K562 (cell line): ENCODE results near the gene CYP4F11. TPM values are rescaled to one million over a fixed set of nuclear protein-coding genes. Genes with fewer than 3 reads are reported as not detected.

Source experiments
- ATAC-seq: fragments of 200-7000 bp; cut with Tn5 transposase; 3 replicates; pipeline ENCODE4 v1.9.1; 2020; ENCODE audit warnings: moderate library complexity
- BruUV-seq: library from RNA; stranded (reverse); fragments of 400-500 nt; replicated peaks from 2 replicates; lab custom pipeline; 2021; lab: Mats Ljungman, UMichigan
- CTCF ChIA-PET: fragments of 300-600 bp; formaldehyde crosslinking; extraction: SDS; loops from one replicate; lab custom pipeline; 2021; ENCODE audit warnings: low intra/inter-chr PET ratio; lab: Yijun Ruan, JAX
- POLR2A ChIA-PET: fragments of 300-600, 350-650 bp; sonication (Branson Sonifier 250); formaldehyde crosslinking; extraction: SDS; loops from one replicate; lab custom pipeline; 2021; ENCODE audit warnings: antibody characterized with exemption, inconsistent platforms; lab: Yijun Ruan, JAX
- DNase-seq, 4 experiments: peaks; one replicate each; pipeline versions ENCODE4 v3.0.0 to v3.0.0-alpha.2; 2011 to 2018; ENCODE audit warnings: low spot score in 3 of 4, mixed read lengths in 3 of 4; ENCODE audit errors: extremely low read depth in 1 of 4
- FAIRE-seq: peaks from 2 replicates; lab custom pipeline; 2011; peaks lifted over from hg19 to GRCh38; lab: Jason Lieb, UNC
- H2AFZ ChIP-seq: 2 replicates; pipeline ENCODE4 v1.6.0; 2011; ENCODE audit warnings: low read depth, low read length, control low read depth, inconsistent platforms
- H3K27ac ChIP-seq: fragments of 200-600 bp; 3 replicates; pipeline ENCODE4 v1.8.0; 2011; ENCODE audit warnings: low read depth, mild to moderate bottlenecking, control low read depth, inconsistent platforms, low read length, moderate library complexity, mixed read lengths; ENCODE audit errors: extremely low read depth
- H3K27me3 ChIP-seq, 2 experiments: fragments of 300-600 bp in 1 of 2; 2 replicates in 1 of 2; 3 replicates in 1 of 2; pipeline versions ENCODE4 v1.6.0 to v1.8.0; 2011; ENCODE audit warnings: inconsistent platforms in 2 of 2, low read length in 2 of 2, mild to moderate bottlenecking in 1 of 2, mixed read lengths in 1 of 2, moderate library complexity in 1 of 2; ENCODE audit not compliant: control insufficient read depth in 2 of 2, insufficient read depth in 2 of 2
- H3K36me3 ChIP-seq: fragments of 300-600 bp; 3 replicates; pipeline ENCODE4 v1.8.0; 2011; ENCODE audit warnings: mild to moderate bottlenecking, low read length, inconsistent platforms; ENCODE audit not compliant: control insufficient read depth, insufficient read depth
- H3K4me1 ChIP-seq, 2 experiments: fragments of 200-600 bp in 1 of 2; replicated peaks in 1 of 2; 2 replicates in 1 of 2; 3 replicates in 1 of 2; pipeline versions ENCODE4 v1.5.1 to v1.8.0; 2011; ENCODE audit warnings: inconsistent platforms in 2 of 2, low read length in 2 of 2, mild to moderate bottlenecking in 1 of 2, mixed read lengths in 1 of 2, moderate library complexity in 1 of 2; ENCODE audit not compliant: control insufficient read depth in 2 of 2, insufficient read depth in 2 of 2
- H3K4me2 ChIP-seq: 2 replicates; pipeline ENCODE4 v1.6.1; 2011; ENCODE audit warnings: low read length, control low read depth, inconsistent platforms, mixed read lengths; ENCODE audit not compliant: insufficient read depth
- H3K4me3 ChIP-seq: fragments of 200-600 bp; sonication (generic), shearing (Covaris generic); 2 replicates; pipeline ENCODE4 v1.5.1; 2016; ENCODE audit warnings: control low read depth, inconsistent platforms
- H3K79me2 ChIP-seq: fragments of 200-600 bp; 3 replicates; pipeline ENCODE4 v1.8.0; 2011; ENCODE audit warnings: low read length, inconsistent platforms; ENCODE audit not compliant: control insufficient read depth, insufficient read depth
- H3K9ac ChIP-seq, 2 experiments: 2 replicates each; pipeline versions ENCODE4 v1.6.0 to v1.6.1; 2011; ENCODE audit warnings: low read depth in 2 of 2, low read length in 2 of 2, control low read depth in 1 of 2, inconsistent platforms in 1 of 2, mild to moderate bottlenecking in 1 of 2, mixed read lengths in 1 of 2; ENCODE audit not compliant: insufficient read depth in 1 of 2
- H3K9me1 ChIP-seq: one replicate; pipeline ENCODE4 v1.6.0; 2011; ENCODE audit warnings: inconsistent platforms, mild to moderate bottlenecking, low read length, moderate library complexity; ENCODE audit not compliant: control insufficient read depth, insufficient read depth
- H3K9me3 ChIP-seq: replicated peaks from 2 replicates; pipeline ENCODE4 v1.5.1; 2011; ENCODE audit warnings: low read depth, low read length, inconsistent platforms; ENCODE audit not compliant: control insufficient read depth, insufficient read depth
- H4K20me1 ChIP-seq: replicated peaks from 2 replicates; pipeline ENCODE4 v1.6.1; 2011; ENCODE audit warnings: low read length, inconsistent platforms, mixed read lengths; ENCODE audit not compliant: control insufficient read depth, insufficient read depth
- JUND ChIP-seq, 2 experiments: IDR thresholded peaks; 2 replicates in 1 of 2; 3 replicates in 1 of 2; pipeline ENCODE4 v1.6.1; 2011; ENCODE audit warnings: borderline replicate concordance in 2 of 2, low read depth in 2 of 2, low read length in 2 of 2, improper control_type of control experiment in 1 of 2, missing biosample characterization in 1 of 2, missing genetic modification characterization in 1 of 2, missing genetic modification reagents in 1 of 2
- PCBP1 ChIP-seq: fragments of 200-400 bp; formaldehyde crosslinking; IDR thresholded peaks from 2 replicates; pipeline ENCODE4 v1.6.1; 2018; ENCODE audit warnings: mild to moderate bottlenecking, low read depth, low read length; ENCODE audit not compliant: poor library complexity, severe bottlenecking
- ZKSCAN1 ChIP-seq: fragments of 150-350 bp; IDR thresholded peaks from 2 replicates; pipeline ENCODE4 v1.6.1; 2016; ENCODE audit warnings: low read depth, low read length
- WGBS: fragments of 100-300 bp; shearing (Covaris generic); methylation state at CpG from one replicate; pipeline ENCODE4 v1.1.6; 2016; ENCODE audit warnings: low coverage, mixed read lengths; ENCODE audit not compliant: insufficient coverage; ENCODE audit errors: missing lambda C conversion rate; 5-methylcytosine and 5-hydroxymethylcytosine counted together
- in situ Hi-C: fragments of 300-500 bp; cut with MboI; formaldehyde crosslinking; loops from 4 replicates; pipeline ENCODE4 v1.15.0; 2018; ENCODE audit warnings: inconsistent platforms, mixed read lengths
- intact Hi-C: fragments of 100-400 bp; cut with micrococcal nuclease; formaldehyde crosslinking; loops from 2 replicates; pipeline ENCODE4 v1.14.2; 2022
- polyA plus RNA-seq, 8 experiments: library from polyadenylated mRNA; depleted of rRNA in 4 of 8; stranded (reverse) in 5 of 8; unstranded in 3 of 8; fragments of >200 nt; fragmentation: Nextera tagmentation in 2 of 8; fragmentation: Illumina TruSeq in 1 of 8; extraction: Ambion mirVana in 2 of 8; extraction: Trizol in 1 of 8; gene quantifications; 2 replicates each; pipeline versions ENCODE4 v1.2.1 to v1.2.3, GENCODE V29; 2011 to 2014; ENCODE audit warnings: inconsistent platforms in 1 of 8, missing spikeins in 1 of 8
- total RNA-seq, 7 experiments: library from RNA; depleted of rRNA in 6 of 7; stranded (reverse); fragments of >200 nt in 6 of 7; fragmentation: Illumina TruSeq in 2 of 7; extraction: Trizol in 2 of 7; gene quantifications; 2 replicates each; pipeline versions ENCODE4 v1.2.1 to v1.2.3, GENCODE V29; 2011 to 2021; ENCODE audit warnings: low replicate concordance in 1 of 7
- TF ChIP-seq, protein P1 (sequence below): fragments of 450-650 bp; IDR thresholded peaks from 2 replicates; pipeline ENCODE4 v1.6.1; 2016; ENCODE audit warnings: low read depth, mild to moderate bottlenecking, moderate library complexity
- TF ChIP-seq, protein P2 (sequence below): fragments of 250-450 bp; sonication (Bioruptor Pico); IDR thresholded peaks from 2 replicates; pipeline ENCODE4 v1.8.0; 2021; ENCODE audit warnings: moderate library complexity, mild to moderate bottlenecking, inconsistent platforms
- TF ChIP-seq, protein P3 (sequence below): fragments of 250-450 bp; sonication (Bioruptor Pico); IDR thresholded peaks from 2 replicates; pipeline ENCODE4 v1.8.0; 2022; ENCODE audit warnings: inconsistent platforms

CYP4F11 gene
- total and polyA plus RNA-seq, 9 of the 15 experiments (the other 6 are each of a cell fraction or from before 2014, with no cell fraction given) = 0.03 TPM; not detected in 8

DNA sequence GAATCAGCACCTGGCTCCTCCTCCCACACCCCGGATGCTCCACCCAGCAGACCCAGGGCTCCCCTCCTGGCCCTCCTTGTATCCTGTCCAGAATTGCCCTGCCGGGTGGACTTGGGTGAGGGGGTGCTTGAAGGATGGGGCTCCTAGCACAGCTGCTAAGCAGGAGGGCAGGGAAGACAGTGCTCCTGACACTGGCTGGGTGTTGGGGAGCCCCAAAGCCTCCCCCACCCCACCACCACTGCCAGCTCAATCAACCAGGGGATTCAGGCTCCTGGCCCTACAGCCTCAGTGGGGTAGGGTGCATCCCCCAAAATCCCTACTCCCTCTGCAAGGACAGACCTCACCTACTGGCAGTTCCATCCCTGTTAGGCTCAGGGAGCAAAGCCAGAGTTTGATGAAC, 2.6 kb upstream of the CYP4F11 start (continued):
- no peak for TF ChIP-seq JUND (IDR thresholded peaks at IDR 0.05; ENCODE audit: borderline replicate concordance, low read depth, low read length)
- TF ChIP-seq JUND (tag; IDR thresholded peaks at IDR 0.05; ENCODE audit: borderline replicate concordance, low read depth, low read length) = no peak
- TF ChIP-seq, protein P1, sequence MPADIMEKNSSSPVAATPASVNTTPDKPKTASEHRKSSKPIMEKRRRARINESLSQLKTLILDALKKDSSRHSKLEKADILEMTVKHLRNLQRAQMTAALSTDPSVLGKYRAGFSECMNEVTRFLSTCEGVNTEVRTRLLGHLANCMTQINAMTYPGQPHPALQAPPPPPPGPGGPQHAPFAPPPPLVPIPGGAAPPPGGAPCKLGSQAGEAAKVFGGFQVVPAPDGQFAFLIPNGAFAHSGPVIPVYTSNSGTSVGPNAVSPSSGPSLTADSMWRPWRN = no peak
- TF ChIP-seq, protein P2, sequence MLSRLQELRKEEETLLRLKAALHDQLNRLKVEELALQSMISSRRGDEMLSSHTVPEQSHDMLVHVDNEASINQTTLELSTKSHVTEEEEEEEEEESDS = no peak
- TF ChIP-seq, protein P3, sequence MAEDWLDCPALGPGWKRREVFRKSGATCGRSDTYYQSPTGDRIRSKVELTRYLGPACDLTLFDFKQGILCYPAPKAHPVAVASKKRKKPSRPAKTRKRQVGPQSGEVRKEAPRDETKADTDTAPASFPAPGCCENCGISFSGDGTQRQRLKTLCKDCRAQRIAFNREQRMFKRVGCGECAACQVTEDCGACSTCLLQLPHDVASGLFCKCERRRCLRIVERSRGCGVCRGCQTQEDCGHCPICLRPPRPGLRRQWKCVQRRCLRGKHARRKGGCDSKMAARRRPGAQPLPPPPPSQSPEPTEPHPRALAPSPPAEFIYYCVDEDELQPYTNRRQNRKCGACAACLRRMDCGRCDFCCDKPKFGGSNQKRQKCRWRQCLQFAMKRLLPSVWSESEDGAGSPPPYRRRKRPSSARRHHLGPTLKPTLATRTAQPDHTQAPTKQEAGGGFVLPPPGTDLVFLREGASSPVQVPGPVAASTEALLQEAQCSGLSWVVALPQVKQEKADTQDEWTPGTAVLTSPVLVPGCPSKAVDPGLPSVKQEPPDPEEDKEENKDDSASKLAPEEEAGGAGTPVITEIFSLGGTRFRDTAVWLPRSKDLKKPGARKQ (CRISPR knock-in tag) = no peak

DNA sequence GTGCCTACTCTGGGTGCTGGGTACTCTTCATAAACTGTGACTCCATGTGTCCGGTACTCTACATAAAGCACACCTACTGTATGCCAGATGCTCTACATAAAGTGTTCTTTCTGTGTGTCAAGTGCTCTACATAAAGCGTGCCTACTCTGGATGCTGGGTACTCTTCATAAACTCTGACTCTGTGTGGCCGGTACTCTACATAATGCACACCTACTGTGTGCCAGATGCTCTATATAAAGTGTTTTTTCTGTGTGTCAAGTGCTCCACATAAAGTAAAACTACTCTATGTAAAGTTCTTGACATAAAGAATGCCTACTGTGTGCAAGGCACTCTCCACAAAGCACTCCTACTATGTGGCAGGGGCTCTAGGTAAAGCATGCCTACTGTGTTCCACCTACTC, 1.8 kb upstream of the CYP4F11 start:
- in situ Hi-C loops (no loop called here), intact Hi-C loops (no loop called here)
- Histone ChIP-seq H3K4me3 (no peak overlapping the region), H3K27me3 (peaks cover 0 to 17% of the 10 kb centered on the region in 2 experiments; a peak in 2 of 5 replicates), H3K9ac (no peak overlapping the region), H3K4me2 (no peak overlapping the region), H3K36me3 (no peaks in the 10 kb centered on the region), H3K9me1 (no peaks in the 10 kb centered on the region), H3K79me2 (no peaks in the 10 kb centered on the region), H3K4me1 (peaks cover 0 to 3% of the 10 kb centered on the region in 2 experiments; a peak in 1 of 5 replicates), H3K9me3 (no peaks in the 10 kb centered on the region)
- FAIRE-seq (no peak), ATAC-seq (no peak), DNase-seq (no peak)
- 8% methylated on average over 3 of the region's 3 CpGs for WGBS
- no TSS peak for BruUV-seq
- TF ChIP-seq PCBP1 (no peak), ZKSCAN1 (peak; percentile 81; the same call in 1 of the 2 replicates)
- TF ChIP-seq, all 486 proteins: peak for 1
- no peak overlapping the region for H3K27ac ChIP-seq
- CTCF ChIA-PET = no interaction called here
- H4K20me1 ChIP-seq = no peaks in the 10 kb centered on the region
- POLR2A ChIA-PET = no interaction called here
- H2AFZ ChIP-seq = no peak overlapping the region
